CD14-positive monocyte (primary cell): Measurements from ENCODE around the gene COL15A1. TPM values are rescaled to one million over a fixed set of nuclear protein-coding genes. Genes with fewer than 3 reads are reported as not detected.
"Not testable (repeated sequence)": the region's sequence is repeated elsewhere in the genome, so short reads cannot be mapped to it uniquely, and the experiment has no call there.

Source experiments
- DNase-seq, 3 donors: peaks; one replicate each; pipeline ENCODE4 v3.0.0-alpha.2; 2011 to 2022
- H2AFZ ChIP-seq: 2 replicates; pipeline ENCODE4 v1.6.0; 2012; ENCODE audit warnings: mild to moderate bottlenecking, low read depth, low read length, inconsistent platforms; ENCODE audit not compliant: insufficient read depth, poor library complexity, severe bottlenecking
- H3K27ac ChIP-seq, 2 donors: 1 replicate in 1 of 2; 2 replicates in 1 of 2; pipeline ENCODE4 v1.5.1; 2012 to 2013; ENCODE audit warnings: low read length in 2 of 2, control low read depth in 1 of 2, inconsistent platforms in 1 of 2, low read depth in 1 of 2, mild to moderate bottlenecking in 1 of 2
- H3K27me3 ChIP-seq, 2 donors: one replicate each; pipeline versions ENCODE4 v1.6.0 to v1.6.1; 2011 to 2013; ENCODE audit warnings: low read length in 2 of 2; ENCODE audit not compliant: control insufficient read depth in 2 of 2, insufficient read depth in 2 of 2
- H3K36me3 ChIP-seq, 2 donors: replicated peaks in 1 of 2; 1 replicate in 1 of 2; 2 replicates in 1 of 2; pipeline versions ENCODE4 v1.5.1 to v1.6.1; 2012 to 2013; ENCODE audit warnings: low read length in 2 of 2, control low read depth in 1 of 2, inconsistent platforms in 1 of 2, mild to moderate bottlenecking in 1 of 2; ENCODE audit not compliant: insufficient read depth in 2 of 2, control insufficient read depth in 1 of 2
- H3K4me1 ChIP-seq, 2 donors: 1 replicate in 1 of 2; 2 replicates in 1 of 2; pipeline versions ENCODE4 v1.5.1 to v1.6.1; 2012 to 2013; ENCODE audit warnings: low read length in 2 of 2, control low read depth in 1 of 2, inconsistent platforms in 1 of 2, mild to moderate bottlenecking in 1 of 2, moderate library complexity in 1 of 2; ENCODE audit not compliant: insufficient read depth in 2 of 2, control insufficient read depth in 1 of 2
- H3K4me2 ChIP-seq: replicated peaks from 2 replicates; pipeline ENCODE3; 2012; ENCODE audit warnings: low read length, moderate library complexity, mild to moderate bottlenecking; ENCODE audit not compliant: poor library complexity, severe bottlenecking; ENCODE audit errors: extremely low read depth
- H3K4me3 ChIP-seq, 3 experiments: fragments of 200-600 bp in 1 of 3; sonication (generic) in 1 of 3; replicated peaks in 1 of 3; 1 replicate in 2 of 3; 2 replicates in 1 of 3; pipeline ENCODE4 v1.5.1; 2011 to 2013; ENCODE audit warnings: low read length in 3 of 3, mild to moderate bottlenecking in 3 of 3, control low read depth in 2 of 3, low read depth in 2 of 3, inconsistent platforms in 1 of 3, moderate library complexity in 1 of 3
- H3K79me2 ChIP-seq: 2 replicates; pipeline ENCODE4 v1.6.0; 2012; ENCODE audit warnings: mild to moderate bottlenecking, control low read depth, inconsistent platforms, low read length, moderate library complexity; ENCODE audit not compliant: insufficient read depth
- H3K9ac ChIP-seq: 2 replicates; pipeline ENCODE4 v1.6.0; 2017; ENCODE audit warnings: low read length, mild to moderate bottlenecking; ENCODE audit not compliant: insufficient read depth, poor library complexity, severe bottlenecking
- H3K9me3 ChIP-seq, 2 donors: replicated peaks in 1 of 2; 1 replicate in 1 of 2; 2 replicates in 1 of 2; pipeline versions ENCODE4 v1.5.1 to v1.6.1; 2012 to 2013; ENCODE audit warnings: low read length in 2 of 2, control low read depth in 1 of 2; ENCODE audit not compliant: control insufficient read depth in 1 of 2, insufficient read depth in 1 of 2
- H4K20me1 ChIP-seq: 2 replicates; pipeline ENCODE4 v1.6.0; 2012; ENCODE audit warnings: mild to moderate bottlenecking, low read length, control low read depth, moderate library complexity; ENCODE audit not compliant: insufficient read depth
- H3K27ac Mint-ChIP-seq, 7 donors: one replicate each; pipeline ENCODE4 v1.8.0; 2020; ENCODE audit warnings: mild to moderate bottlenecking in 7 of 7, mixed read lengths in 7 of 7, moderate library complexity in 6 of 7, inconsistent platforms in 2 of 7
- H3K27me3 Mint-ChIP-seq, 3 donors: one replicate each; pipeline ENCODE4 v1.8.0; 2021 to 2022; ENCODE audit warnings: low read depth in 3 of 3, mild to moderate bottlenecking in 3 of 3, mixed read lengths in 3 of 3, moderate library complexity in 3 of 3, inconsistent platforms in 1 of 3
- H3K36me3 Mint-ChIP-seq, 2 donors: one replicate each; pipeline ENCODE4 v1.8.0; 2020; ENCODE audit warnings: mixed read lengths in 2 of 2, inconsistent platforms in 1 of 2, mild to moderate bottlenecking in 1 of 2
- H3K4me1 Mint-ChIP-seq: one replicate; pipeline ENCODE4 v1.8.0; 2020; ENCODE audit warnings: mild to moderate bottlenecking, mixed read lengths
- H3K4me3 Mint-ChIP-seq, 2 donors: one replicate each; pipeline ENCODE4 v1.8.0; 2020; ENCODE audit warnings: mild to moderate bottlenecking in 2 of 2, mixed read lengths in 2 of 2, moderate library complexity in 1 of 2
- H3K9me3 Mint-ChIP-seq, 7 donors: one replicate each; pipeline ENCODE4 v1.8.0; 2020 to 2022; ENCODE audit warnings: mixed read lengths in 7 of 7, mild to moderate bottlenecking in 6 of 7, moderate library complexity in 6 of 7, inconsistent platforms in 2 of 7
- CTCF ChIP-seq: fragments of 200-600 bp; IDR thresholded peaks from one replicate; pipeline ENCODE4 v1.8.0; 2022; ENCODE audit warnings: antibody characterized with exemption, mild to moderate bottlenecking
- WGBS: methylation state at CpG from one replicate; pipeline ENCODE4 v1.1.5; 2013; ENCODE audit warnings: missing lambda C conversion rate; ENCODE audit not compliant: insufficient coverage; 5-methylcytosine and 5-hydroxymethylcytosine counted together
- intact Hi-C, 2 donors: fragments of 100-400 bp; cut with micrococcal nuclease; formaldehyde crosslinking; loops; one replicate each; pipeline versions ENCODE4 v1.15.0 to v1.15.1; 2023
- polyA plus RNA-seq, 3 donors: library from polyadenylated mRNA; depleted of rRNA in 1 of 3; unstranded in 2 of 3; stranded (reverse) in 1 of 3; fragments of 300-500 nt in 2 of 3; fragments of >200 nt in 1 of 3; fragmentation: Illumina TruSeq in 2 of 3; gene quantifications; 1 replicate in 2 of 3; 2 replicates in 1 of 3; pipeline ENCODE4 v1.2.3, GENCODE V29; 2012 to 2021

Gene COL15A1
- polyA plus RNA-seq, 3 donors = 0.03 to 0.14 (median 0.11) TPM

GRCh38 chr9:99006979-99007378 lies 63.3 kb downstream of the COL15A1 start:
- Histone ChIP-seq H3K36me3 (no peaks in the 10 kb centered on the region), H3K4me2 (no peak overlapping the region), H3K27ac (no peak overlapping the region), H2AFZ (no peak overlapping the region), H3K4me1 (peaks cover 0 to 10% of the 10 kb centered on the region in 2 donors), H3K9ac (no peak overlapping the region), H3K27me3 (no peaks in the 10 kb centered on the region), H3K4me3 (no peak overlapping the region), H4K20me1 (no peaks in the 10 kb centered on the region), H3K9me3 (peaks cover 5 to 18% of the 10 kb centered on the region in 2 donors), H3K79me2 (no peaks in the 10 kb centered on the region)
- H3K36me3 Mint-ChIP-seq = no peaks in the 10 kb centered on the region
- no peak for TF ChIP-seq CTCF
- no peaks in the 10 kb centered on the region for H3K4me1 Mint-ChIP-seq
- no peak overlapping the region for H3K27ac Mint-ChIP-seq
- no peak for DNase-seq
- no peak overlapping the region for H3K4me3 Mint-ChIP-seq
- no CpG with 5 or more reads among the region's 2 CpGs for WGBS
- H3K27me3 Mint-ChIP-seq = peaks cover 7 to 23% (median 19%) of the 10 kb centered on the region in 3 donors
- peaks cover 4 to 18% (median 12%) of the 10 kb centered on the region in 7 donors for H3K9me3 Mint-ChIP-seq
- intact Hi-C loops = loop anchor here in 1 of 2 donors (10.0 kb wide), 1 partner anchor 48 kb away; no protein-coding TSS in a partner anchor

- Mint-ChIP-seq H3K27ac (no peak overlapping the region), H3K36me3 (no peaks in the 10 kb centered on the region), H3K27me3 (peaks cover 7 to 18% (median 15%) of the 10 kb centered on the region in 3 donors), H3K9me3 (peaks cover 4 to 28% (median 18%) of the 10 kb centered on the region in 7 donors), H3K4me1 (no peaks in the 10 kb centered on the region), H3K4me3 (no peak overlapping the region)
- no peak for TF ChIP-seq CTCF
- DNase-seq = no peak
- no peak overlapping the region for H3K4me3 ChIP-seq
- no peaks in the 10 kb centered on the region for H3K36me3 ChIP-seq
- no peak overlapping the region for H3K4me2 ChIP-seq
- no peaks in the 10 kb centered on the region for H3K79me2 ChIP-seq
- no peak overlapping the region for H3K27ac ChIP-seq
- no peaks in the 10 kb centered on the region for H4K20me1 ChIP-seq
- H2AFZ ChIP-seq = no peak overlapping the region
- no peak overlapping the region for H3K9ac ChIP-seq
- peaks cover 11 to 25% of the 10 kb centered on the region in 2 donors for H3K9me3 ChIP-seq
- H3K27me3 ChIP-seq = no peaks in the 10 kb centered on the region
- intact Hi-C loops = loop anchor here in 1 of 2 donors (10.0 kb wide), 1 partner anchor 47 kb away; no protein-coding TSS in a partner anchor
- H3K4me1 ChIP-seq = no peaks in the 10 kb centered on the region
These were observed 64.5 kb downstream of the COL15A1 start for GRCh38 chr9:99008203-99008602.

- H3K9ac ChIP-seq, H4K20me1 ChIP-seq, H3K4me1 ChIP-seq, H3K27ac ChIP-seq, intact Hi-C loops, H3K79me2 ChIP-seq, DNase-seq, H3K27me3 ChIP-seq, H3K4me1 Mint-ChIP-seq, H3K4me3 Mint-ChIP-seq, H3K4me2 ChIP-seq, H3K36me3 Mint-ChIP-seq, H3K4me3 ChIP-seq, H3K36me3 ChIP-seq, H2AFZ ChIP-seq, H3K27me3 Mint-ChIP-seq: not testable (repeated sequence)
- Mint-ChIP-seq H3K9me3 (peaks cover 4 to 28% (median 19%) of the 10 kb centered on the region in 7 donors), H3K27ac (peak overlapping the region in 1 of 7 donors; percentile 5)
- 95% methylated on average over 3 of the region's 8 CpGs for WGBS
- peaks cover 11 to 25% of the 10 kb centered on the region in 2 donors for H3K9me3 ChIP-seq
These were observed 66.7 kb downstream of the COL15A1 start for GRCh38 chr9:99010393-99010792.
